Keratinocyte (primary cell): ENCODE data around the gene LY6G6F. TPM values are rescaled to one million over a fixed set of nuclear protein-coding genes. Genes with fewer than 3 reads are reported as not detected.

ENCODE experiments used
- DNase-seq: peaks from one replicate; pipeline ENCODE4 v3.0.0-alpha.2; 2011; ENCODE audit warnings: low read depth, missing footprints, low spot score
- FAIRE-seq: peaks from 2 replicates; lab custom pipeline; 2011; peaks lifted over from hg19 to GRCh38; lab: Jason Lieb, UNC
- H2AFZ ChIP-seq: 2 replicates; pipeline ENCODE4 v1.6.0; 2012; ENCODE audit warnings: low read length, control low read depth, inconsistent platforms; ENCODE audit not compliant: control insufficient read depth
- H3K27ac ChIP-seq: 2 replicates; pipeline ENCODE4 v1.5.1; 2011; ENCODE audit warnings: low read length; ENCODE audit not compliant: control insufficient read depth, insufficient read depth
- H3K27me3 ChIP-seq: 3 replicates; pipeline ENCODE4 v1.6.0; 2011; ENCODE audit warnings: low read length; ENCODE audit not compliant: control insufficient read depth, insufficient read depth; ENCODE audit errors: extremely low read depth
- H3K36me3 ChIP-seq, 2 experiments: 2 replicates in 1 of 2; 3 replicates in 1 of 2; pipeline ENCODE4 v1.5.1; 2011; ENCODE audit warnings: low read length in 2 of 2, mild to moderate bottlenecking in 1 of 2; ENCODE audit not compliant: control insufficient read depth in 2 of 2, insufficient read depth in 2 of 2; ENCODE audit errors: extremely low read depth in 1 of 2
- H3K4me1 ChIP-seq: 3 replicates; pipeline ENCODE4 v1.5.1; 2011; ENCODE audit warnings: low read length; ENCODE audit not compliant: control insufficient read depth, insufficient read depth; ENCODE audit errors: extremely low read depth
- H3K4me2 ChIP-seq: 3 replicates; pipeline ENCODE4 v1.6.0; 2011; ENCODE audit warnings: low read depth, low read length; ENCODE audit not compliant: control insufficient read depth, insufficient read depth; ENCODE audit errors: extremely low read depth
- H3K4me3 ChIP-seq, 3 experiments: fragments of 200-600 bp in 1 of 3; sonication (generic) in 1 of 3; 2 replicates in 2 of 3; 3 replicates in 1 of 3; pipeline ENCODE4 v1.5.1; 2011 to 2016; ENCODE audit warnings: low read length in 3 of 3, mild to moderate bottlenecking in 3 of 3, control low read depth in 2 of 3, inconsistent platforms in 1 of 3, low read depth in 1 of 3, mixed read lengths in 1 of 3, mixed run types in 1 of 3, moderate library complexity in 1 of 3; ENCODE audit not compliant: control insufficient read depth in 2 of 3, insufficient read depth in 2 of 3; ENCODE audit errors: extremely low read depth in 1 of 3
- H3K79me2 ChIP-seq: 2 replicates; pipeline ENCODE4 v1.6.0; 2012; ENCODE audit warnings: low read length; ENCODE audit not compliant: control insufficient read depth, insufficient read depth
- H3K9ac ChIP-seq: 3 replicates; pipeline ENCODE4 v1.6.0; 2011; ENCODE audit warnings: low read length; ENCODE audit not compliant: control insufficient read depth, insufficient read depth; ENCODE audit errors: extremely low read depth
- H3K9me1 ChIP-seq: 3 replicates; pipeline ENCODE4 v1.6.0; 2011; ENCODE audit warnings: low read length; ENCODE audit not compliant: control insufficient read depth, insufficient read depth; ENCODE audit errors: extremely low read depth
- H3K9me3 ChIP-seq: 2 replicates; pipeline ENCODE4 v1.5.1; 2012; ENCODE audit warnings: low read depth, low read length; ENCODE audit not compliant: control insufficient read depth
- H4K20me1 ChIP-seq: 3 replicates; pipeline ENCODE4 v1.6.0; 2011; ENCODE audit warnings: low read length; ENCODE audit not compliant: control insufficient read depth, insufficient read depth; ENCODE audit errors: extremely low read depth
- EZH2 ChIP-seq: IDR thresholded peaks from one replicate; pipeline ENCODE4 v1.6.1; 2012; ENCODE audit warnings: inconsistent platforms, mild to moderate bottlenecking, low read length, moderate library complexity
- dilution Hi-C: fragments of 300-500 bp; cut with MboI; formaldehyde crosslinking; loops from one replicate; pipeline ENCODE4 v1.7.0; 2020; ENCODE audit warnings: low sequenced_read_pairs; ENCODE audit not compliant: extremely low pct_ligation_motif_present
- polyA plus RNA-seq, 5 experiments: library from polyadenylated mRNA; depleted of rRNA in 3 of 5; stranded (reverse) in 3 of 5; stranded (forward) in 1 of 5; unstranded in 1 of 5; fragments of >200 nt; gene quantifications; 1 replicate in 1 of 5; 2 replicates in 3 of 5; 3 replicates in 1 of 5; pipeline versions ENCODE4 v1.2.1 to v1.2.3, GENCODE V29; 2011 to 2012; ENCODE audit warnings: missing spikeins in 2 of 5, low read depth in 1 of 5, low replicate concordance in 1 of 5
- TF ChIP-seq, protein P1 (sequence below), 3 experiments: IDR thresholded peaks in 1 of 3; conservative IDR thresholded peaks in 1 of 3; optimal IDR thresholded peaks in 1 of 3; 2 replicates in 2 of 3; 3 replicates in 1 of 3; pipeline versions ENCODE3 to v1.5.1; 2011; ENCODE audit warnings: low read length in 3 of 3, mild to moderate bottlenecking in 3 of 3, moderate library complexity in 2 of 3, control low read depth in 1 of 3, inconsistent platforms in 1 of 3; ENCODE audit not compliant: insufficient read depth in 2 of 3; ENCODE audit errors: extremely low read depth in 1 of 3

The LY6G6F gene
- polyA plus RNA-seq, 1 donor (not counting 4 experiments of a cell fraction or from before 2014, with no cell fraction given) = not detected

DNA sequence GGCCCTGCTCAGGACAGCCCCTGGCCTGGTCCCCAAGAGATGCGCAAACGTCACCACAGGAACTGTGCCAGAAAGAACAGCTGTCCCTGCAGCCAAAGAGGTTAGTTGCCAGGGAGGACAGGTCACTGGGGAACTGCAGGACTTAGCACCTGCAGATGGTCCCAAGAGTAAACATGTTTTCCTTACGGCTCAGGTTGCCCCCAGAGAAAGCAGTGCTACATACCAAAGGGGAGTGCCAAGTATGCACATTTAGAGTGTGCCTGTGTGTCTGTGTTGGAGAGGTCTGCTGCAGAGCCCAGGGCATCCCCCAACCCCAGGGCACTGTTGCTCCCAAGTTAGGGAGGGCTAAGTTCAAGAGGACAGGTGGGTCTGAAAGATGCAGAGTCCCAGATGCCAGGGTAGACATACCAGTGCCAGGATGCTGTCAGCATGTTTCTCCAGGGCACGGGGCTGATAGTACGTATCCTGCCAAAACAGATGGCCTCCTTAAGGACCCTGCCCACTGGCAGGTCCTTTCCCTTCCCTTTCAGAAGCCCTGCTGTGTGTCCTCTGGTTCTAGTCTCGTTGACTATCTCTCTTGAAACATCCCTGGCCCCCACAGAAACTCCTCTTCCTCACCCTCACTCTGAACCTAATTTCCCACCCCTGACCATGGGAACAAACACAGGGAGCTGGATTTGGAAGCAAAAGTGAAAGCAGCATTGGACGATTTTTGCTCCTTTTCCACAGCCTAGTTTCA, 4.8 kb upstream of the LY6G6F start:
- peak overlapping the region; percentile 86 for H2AFZ ChIP-seq
- no peaks in the 10 kb centered on the region for H3K9me1 ChIP-seq
- peak overlapping the region; percentile 98 for H3K4me2 ChIP-seq
- H3K27ac ChIP-seq = peak overlapping the region; percentile 87
- H3K79me2 ChIP-seq = peaks cover 19% of the 10 kb centered on the region
- no peak for FAIRE-seq
- H3K4me3 ChIP-seq = peak overlapping the region; percentile 73 to 87 (median 86)
- no peaks in the 10 kb centered on the region for H3K9me3 ChIP-seq
- peak overlapping the region; percentile 89 for H3K9ac ChIP-seq
- H3K27me3 ChIP-seq = no peaks in the 10 kb centered on the region
- H4K20me1 ChIP-seq = no peaks in the 10 kb centered on the region
- dilution Hi-C loops = no loop called here
- peaks cover 9% of the 10 kb centered on the region for H3K4me1 ChIP-seq
- TF ChIP-seq EZH2 = no peak
- TF ChIP-seq, protein P1, sequence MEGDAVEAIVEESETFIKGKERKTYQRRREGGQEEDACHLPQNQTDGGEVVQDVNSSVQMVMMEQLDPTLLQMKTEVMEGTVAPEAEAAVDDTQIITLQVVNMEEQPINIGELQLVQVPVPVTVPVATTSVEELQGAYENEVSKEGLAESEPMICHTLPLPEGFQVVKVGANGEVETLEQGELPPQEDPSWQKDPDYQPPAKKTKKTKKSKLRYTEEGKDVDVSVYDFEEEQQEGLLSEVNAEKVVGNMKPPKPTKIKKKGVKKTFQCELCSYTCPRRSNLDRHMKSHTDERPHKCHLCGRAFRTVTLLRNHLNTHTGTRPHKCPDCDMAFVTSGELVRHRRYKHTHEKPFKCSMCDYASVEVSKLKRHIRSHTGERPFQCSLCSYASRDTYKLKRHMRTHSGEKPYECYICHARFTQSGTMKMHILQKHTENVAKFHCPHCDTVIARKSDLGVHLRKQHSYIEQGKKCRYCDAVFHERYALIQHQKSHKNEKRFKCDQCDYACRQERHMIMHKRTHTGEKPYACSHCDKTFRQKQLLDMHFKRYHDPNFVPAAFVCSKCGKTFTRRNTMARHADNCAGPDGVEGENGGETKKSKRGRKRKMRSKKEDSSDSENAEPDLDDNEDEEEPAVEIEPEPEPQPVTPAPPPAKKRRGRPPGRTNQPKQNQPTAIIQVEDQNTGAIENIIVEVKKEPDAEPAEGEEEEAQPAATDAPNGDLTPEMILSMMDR (optimal IDR thresholded peaks at IDR 0.05 in 1 of 3, IDR thresholded peaks at IDR 0.05 in 1 of 3, conservative IDR thresholded peaks at IDR 0.05 in 1 of 3; ENCODE audit: extremely low read depth in 1 of 3, insufficient read depth in 2 of 3, low read length in 3 of 3) = no peak
- no peak for DNase-seq
- H3K36me3 ChIP-seq = peaks cover 0 to under 1% of the 10 kb centered on the region in 2 experiments

- Histone ChIP-seq H3K9me1 (no peaks in the 10 kb centered on the region), H3K79me2 (peaks cover 19% of the 10 kb centered on the region), H3K4me2 (peak overlapping the region; percentile 98), H2AFZ (peak overlapping the region; percentile 86), H3K27me3 (no peaks in the 10 kb centered on the region), H3K27ac (peak overlapping the region; percentile 87), H3K4me1 (peaks cover 9% of the 10 kb centered on the region), H3K9ac (peak overlapping the region; percentile 89), H3K9me3 (no peaks in the 10 kb centered on the region), H3K36me3 (no peaks in the 10 kb centered on the region), H4K20me1 (no peaks in the 10 kb centered on the region), H3K4me3 (peak overlapping the region; percentile 73 to 87 (median 86))
- TF ChIP-seq, protein P1 (optimal IDR thresholded peaks at IDR 0.05 in 1 of 3, IDR thresholded peaks at IDR 0.05 in 1 of 3, conservative IDR thresholded peaks at IDR 0.05 in 1 of 3; ENCODE audit: extremely low read depth in 1 of 3, insufficient read depth in 2 of 3, low read length in 3 of 3) = no peak
- no peak for TF ChIP-seq EZH2
- FAIRE-seq (no peak), DNase-seq (no peak)
- dilution Hi-C loops = no loop called here
Measured at GRCh38 chr6:31702405-31702818, 4.3 kb upstream of the LY6G6F start.
